Measurements from ENCODE around the gene OR52K1.

Gene OR52K1

DNA sequence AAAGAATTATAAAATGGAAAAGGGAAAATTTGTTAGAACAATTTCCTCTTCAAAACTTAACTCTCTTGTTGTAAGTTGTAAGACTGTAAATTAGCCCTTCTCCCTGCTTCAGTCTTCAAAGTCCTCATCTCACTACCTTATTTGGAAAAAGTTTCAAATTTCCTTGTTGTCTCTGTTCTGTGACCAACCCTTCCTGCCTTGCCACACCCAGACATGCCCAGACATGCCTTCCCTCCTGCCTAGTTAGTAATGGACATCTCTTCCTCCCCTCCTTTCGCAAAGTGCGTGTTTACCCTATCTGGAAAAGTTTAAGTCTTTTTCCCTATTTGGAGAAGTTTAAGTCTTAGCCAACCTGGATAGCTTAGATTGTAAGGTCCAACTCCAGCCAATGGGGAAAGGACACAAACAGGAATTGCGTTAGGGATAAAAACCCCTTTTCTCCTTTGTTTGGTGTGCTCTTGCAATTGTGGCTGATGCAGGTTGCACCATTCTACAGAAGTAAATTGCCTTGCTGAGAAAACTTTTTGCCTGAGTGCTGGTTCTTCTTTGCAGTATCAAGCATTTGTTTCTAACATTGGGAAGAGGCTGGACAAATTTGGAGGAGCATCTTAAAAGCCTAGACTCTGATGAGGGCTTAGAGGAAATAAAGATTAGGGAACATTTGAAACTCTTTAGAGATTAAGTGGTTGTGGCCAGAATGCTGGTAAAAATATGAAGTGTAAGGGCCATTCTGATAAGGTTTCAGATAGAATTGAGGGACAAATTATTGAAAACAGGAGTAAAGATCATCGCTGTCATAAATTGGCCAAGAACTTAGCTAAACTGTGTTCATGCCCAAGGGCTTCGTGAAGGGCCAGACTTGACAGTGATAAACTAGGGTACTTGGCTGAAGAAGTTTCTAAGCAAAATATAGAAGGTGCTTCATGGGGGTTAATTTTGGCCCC is 18.0 kb upstream of the OR52K1 start:
- DNase-seq = no peak
- peaks cover 15% of the 10 kb centered on the region for H3K9me3 ChIP-seq (ENCODE audit: severe bottlenecking)
- no peak overlapping the region for H3K4me3 ChIP-seq (ENCODE audit: low read depth, low read length)

DNA sequence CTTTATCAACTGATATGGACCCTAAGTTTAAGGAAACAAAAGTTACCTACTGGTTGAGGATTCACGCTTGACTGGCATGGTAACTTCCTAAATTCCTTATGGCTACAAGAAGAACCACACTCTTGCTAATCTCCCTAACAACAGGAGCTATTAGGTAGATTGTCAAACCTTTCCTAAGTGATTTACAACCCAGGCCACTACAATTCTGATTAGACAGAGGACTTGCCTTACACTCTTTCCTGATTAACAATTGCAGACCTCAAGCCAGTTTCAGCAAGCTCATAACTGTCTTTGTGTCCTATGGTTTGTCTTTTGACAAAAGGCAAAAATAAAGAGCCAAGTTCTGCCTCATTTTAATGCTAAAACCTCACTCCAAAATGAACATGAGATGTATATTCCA is 17.0 kb upstream of the OR52K1 start:
- TF ChIP-seq, protein P1, sequence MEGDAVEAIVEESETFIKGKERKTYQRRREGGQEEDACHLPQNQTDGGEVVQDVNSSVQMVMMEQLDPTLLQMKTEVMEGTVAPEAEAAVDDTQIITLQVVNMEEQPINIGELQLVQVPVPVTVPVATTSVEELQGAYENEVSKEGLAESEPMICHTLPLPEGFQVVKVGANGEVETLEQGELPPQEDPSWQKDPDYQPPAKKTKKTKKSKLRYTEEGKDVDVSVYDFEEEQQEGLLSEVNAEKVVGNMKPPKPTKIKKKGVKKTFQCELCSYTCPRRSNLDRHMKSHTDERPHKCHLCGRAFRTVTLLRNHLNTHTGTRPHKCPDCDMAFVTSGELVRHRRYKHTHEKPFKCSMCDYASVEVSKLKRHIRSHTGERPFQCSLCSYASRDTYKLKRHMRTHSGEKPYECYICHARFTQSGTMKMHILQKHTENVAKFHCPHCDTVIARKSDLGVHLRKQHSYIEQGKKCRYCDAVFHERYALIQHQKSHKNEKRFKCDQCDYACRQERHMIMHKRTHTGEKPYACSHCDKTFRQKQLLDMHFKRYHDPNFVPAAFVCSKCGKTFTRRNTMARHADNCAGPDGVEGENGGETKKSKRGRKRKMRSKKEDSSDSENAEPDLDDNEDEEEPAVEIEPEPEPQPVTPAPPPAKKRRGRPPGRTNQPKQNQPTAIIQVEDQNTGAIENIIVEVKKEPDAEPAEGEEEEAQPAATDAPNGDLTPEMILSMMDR (IDR thresholded peaks at IDR 0.05; ENCODE audit: low read depth, low read length) = no peak
- Histone ChIP-seq H3K27ac (no peak overlapping the region), H3K27me3 (ENCODE audit: insufficient read depth, low read depth, severe bottlenecking) (peaks cover 26% of the 10 kb centered on the region), H3K36me3 (no peaks in the 10 kb centered on the region), H3K9me3 (ENCODE audit: severe bottlenecking) (peaks cover 15% of the 10 kb centered on the region), H3K4me3 (ENCODE audit: low read depth, low read length) (no peak overlapping the region)
- DNase-seq = no peak

More for the DNA sequence above, 18.0 kb upstream of the OR52K1 start:
- H3K27ac ChIP-seq = no peak overlapping the region
- H3K36me3 ChIP-seq = no peaks in the 10 kb centered on the region
- H3K27me3 ChIP-seq (ENCODE audit: insufficient read depth, low read depth, severe bottlenecking) = peaks cover 31% of the 10 kb centered on the region
- TF ChIP-seq, protein P1 (IDR thresholded peaks at IDR 0.05; ENCODE audit: low read depth, low read length) = no peak

DNA sequence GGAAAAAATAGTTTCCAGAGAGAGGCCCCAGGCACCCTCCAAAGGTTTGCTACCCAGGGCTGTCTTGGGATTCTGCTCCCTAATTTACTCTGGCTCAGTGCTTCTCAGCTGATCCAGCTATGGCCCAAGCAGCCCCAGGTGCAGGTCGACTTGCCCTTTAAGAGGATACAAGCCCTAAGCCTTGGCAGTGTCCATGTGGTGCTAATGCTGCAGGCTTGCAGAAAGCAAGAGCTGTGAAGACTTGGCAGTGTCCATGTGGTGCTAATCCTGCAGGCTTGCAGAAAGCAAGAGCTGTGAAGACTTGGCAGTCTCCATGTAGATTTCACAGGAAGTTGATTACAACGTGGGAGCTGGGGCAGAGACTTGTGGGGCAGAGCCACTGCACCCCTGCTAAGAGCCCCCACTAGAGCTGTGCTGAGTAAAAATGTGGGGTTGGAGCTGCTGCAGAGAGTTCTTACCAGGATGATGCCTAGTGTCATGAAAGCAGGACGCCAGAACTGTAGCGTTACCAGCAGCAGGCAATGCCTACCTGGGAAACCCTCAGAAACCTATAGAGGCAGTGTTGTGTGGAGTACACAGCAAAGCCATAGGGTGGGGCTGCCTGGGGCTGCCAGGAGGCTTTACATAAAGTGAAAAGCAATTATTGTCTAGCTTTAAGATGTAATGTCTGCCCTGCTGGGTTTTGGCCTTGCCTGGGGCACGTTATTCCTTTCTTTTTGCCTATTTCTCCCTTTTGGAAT is 16.1 kb upstream of the OR52K1 start:
- H3K4me3 ChIP-seq (ENCODE audit: low read depth, low read length) = no peak overlapping the region
- no peak for DNase-seq
- H3K9me3 ChIP-seq (ENCODE audit: severe bottlenecking) = peaks cover 15% of the 10 kb centered on the region
- H3K27ac ChIP-seq = no peak overlapping the region
- H3K36me3 ChIP-seq = no peaks in the 10 kb centered on the region
- TF ChIP-seq, protein P1 (IDR thresholded peaks at IDR 0.05; ENCODE audit: low read depth, low read length) = no peak
- H3K27me3 ChIP-seq (ENCODE audit: insufficient read depth, low read depth, severe bottlenecking) = peaks cover 35% of the 10 kb centered on the region

DNA sequence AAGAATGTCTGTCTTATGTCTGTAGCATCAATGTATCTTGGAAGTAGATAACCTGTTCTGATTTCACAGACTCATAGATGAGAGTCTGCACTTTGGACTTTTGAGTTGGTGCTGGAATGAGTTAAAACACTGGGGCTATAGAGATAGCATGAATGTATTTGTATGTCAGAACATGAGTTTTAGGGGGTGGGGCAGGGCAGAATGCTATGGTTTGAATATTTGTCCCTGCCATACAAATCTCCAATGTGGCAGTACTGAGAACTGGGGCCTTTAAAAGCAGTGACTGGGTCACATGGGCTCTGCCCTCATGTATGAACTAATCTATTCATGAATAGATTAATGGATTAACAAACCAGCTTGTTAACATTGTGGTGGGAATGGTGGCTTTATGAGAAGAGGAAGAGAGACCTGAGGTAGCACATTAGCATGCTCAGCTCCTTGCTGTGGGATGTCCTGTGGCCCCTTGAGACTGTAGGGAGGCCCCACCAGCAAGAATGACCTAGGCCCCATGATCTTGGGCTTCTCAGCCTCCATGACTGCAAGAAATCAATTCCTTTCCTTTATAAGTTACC is 15.5 kb upstream of the OR52K1 start:
- no peak for DNase-seq
- TF ChIP-seq, protein P1 (IDR thresholded peaks at IDR 0.05; ENCODE audit: low read depth, low read length) = no peak
- peaks cover 15% of the 10 kb centered on the region for H3K9me3 ChIP-seq (ENCODE audit: severe bottlenecking)
- H3K4me3 ChIP-seq (ENCODE audit: low read depth, low read length) = no peak overlapping the region
- no peaks in the 10 kb centered on the region for H3K36me3 ChIP-seq
- peaks cover 41% of the 10 kb centered on the region for H3K27me3 ChIP-seq (ENCODE audit: insufficient read depth, low read depth, severe bottlenecking)
- H3K27ac ChIP-seq = no peak overlapping the region

DNA sequence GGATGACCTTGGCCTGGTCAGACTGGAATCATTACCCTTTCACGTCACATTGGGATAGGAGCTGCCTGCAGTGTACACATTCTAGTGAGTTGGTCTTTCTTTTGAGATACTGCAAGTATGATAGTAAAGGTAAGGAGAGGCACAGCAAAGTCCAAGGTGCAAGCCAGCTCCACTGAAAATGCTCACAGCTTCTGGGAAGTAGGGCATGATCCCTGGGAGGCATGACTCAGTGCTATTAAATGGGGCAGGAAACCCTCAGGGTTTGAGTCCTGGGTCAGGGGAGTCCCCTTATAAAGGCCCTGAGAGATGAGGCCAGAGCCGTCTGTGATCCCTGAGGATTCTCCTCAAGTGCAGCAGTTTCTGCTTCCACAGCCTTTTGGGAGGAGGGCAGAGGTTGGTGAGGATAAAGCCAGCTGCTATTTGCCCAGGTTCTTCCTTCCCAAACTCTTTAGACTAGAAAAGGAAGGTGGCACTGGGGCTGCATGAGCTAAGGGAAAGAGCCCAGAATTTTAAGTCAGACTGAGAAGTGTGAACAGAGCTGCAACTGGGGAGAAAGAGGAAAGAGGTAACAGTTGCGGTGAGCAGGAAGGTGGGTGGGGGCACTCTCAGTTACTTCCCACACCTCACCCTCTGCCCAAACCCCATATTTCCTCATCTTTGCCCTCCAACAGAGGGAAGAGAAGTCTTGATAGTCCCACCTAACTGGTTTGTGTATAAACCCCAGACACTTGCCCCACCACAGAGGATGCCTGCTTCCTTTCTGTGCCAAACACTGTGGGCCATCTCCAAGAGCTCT is 14.4 kb upstream of the OR52K1 start:
- TF ChIP-seq, protein P1 (IDR thresholded peaks at IDR 0.05; ENCODE audit: low read depth, low read length) = no peak

More for the DNA sequence above, 14.4 kb upstream of the OR52K1 start:
- Histone ChIP-seq H3K4me3 (ENCODE audit: low read depth, low read length) (no peak overlapping the region), H3K9me3 (ENCODE audit: severe bottlenecking) (peaks cover 15% of the 10 kb centered on the region), H3K36me3 (no peaks in the 10 kb centered on the region), H3K27me3 (ENCODE audit: insufficient read depth, low read depth, severe bottlenecking) (peaks cover 47% of the 10 kb centered on the region), H3K27ac (no peak overlapping the region)
- DNase-seq = no peak

All from WERI-Rb-1 (cell line).